Measurements from ENCODE around the gene ACKR2. TPM values are rescaled to one million over a fixed set of nuclear protein-coding genes. Genes with fewer than 3 reads are reported as not detected.

The ACKR2 gene
- polyA plus RNA-seq, 1 donor from 2014 or later, result not detected

DNA sequence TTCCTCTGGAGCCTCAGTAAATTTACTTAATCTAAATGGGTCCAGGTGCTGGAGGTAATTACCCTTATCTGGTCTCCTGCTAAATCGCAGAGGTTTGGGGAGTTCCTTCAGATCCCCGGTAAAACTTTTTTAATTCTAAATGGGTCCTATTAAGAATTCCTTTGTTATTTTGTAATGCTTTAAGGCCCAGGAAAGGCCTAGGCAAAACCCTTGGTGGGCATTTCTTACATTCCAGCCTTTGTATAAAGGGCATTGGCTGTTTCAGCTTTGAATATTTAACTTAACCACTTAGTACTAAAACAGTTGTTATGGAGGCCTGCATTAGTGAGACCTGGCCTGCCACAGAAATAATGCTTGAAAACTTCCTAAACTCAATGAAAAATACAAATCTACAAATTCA lies 81.8 kb downstream of the ACKR2 start:
- H3K36me3 ChIP-seq (ENCODE audit: insufficient read depth, low read length), result no peaks in the 10 kb centered on the region
- no peaks in the 10 kb centered on the region for H3K79me2 ChIP-seq (replicated peaks; ENCODE audit: insufficient read depth, low read length)
- no peaks in the 10 kb centered on the region for H3K27me3 ChIP-seq (ENCODE audit: insufficient read depth, low read depth, low read length)
- H3K27ac ChIP-seq (ENCODE audit: low read length), result no peak overlapping the region
- no peaks in the 10 kb centered on the region for H3K9me2 ChIP-seq (ENCODE audit: insufficient read depth, low read length)
- no peaks in the 10 kb centered on the region for H3F3A ChIP-seq (ENCODE audit: insufficient read depth, low read length, poor library complexity, severe bottlenecking)
- H2AFZ ChIP-seq (ENCODE audit: low read depth, low read length), result no peak overlapping the region
- no peaks in the 10 kb centered on the region for H3K9me3 ChIP-seq (ENCODE audit: low read length)
- TF ChIP-seq SMC3 (conservative IDR thresholded peaks at IDR 0.05; ENCODE audit: poor library complexity) (no peak), POLR2AphosphoS5 (IDR thresholded peaks at IDR 0.05) (no peak), MXI1 (conservative IDR thresholded peaks at IDR 0.05; ENCODE audit: poor library complexity, severe bottlenecking) (no peak), RAD21 (conservative IDR thresholded peaks at IDR 0.05) (no peak), TAF1 (IDR thresholded peaks at IDR 0.05; ENCODE audit: low read depth) (no peak), EP300 (conservative IDR thresholded peaks at IDR 0.05; ENCODE audit: poor library complexity, severe bottlenecking) (no peak), EZH2 (IDR thresholded peaks at IDR 0.05; ENCODE audit: borderline replicate concordance, insufficient read depth, low read length, poor library complexity, severe bottlenecking) (no peak)
- TF ChIP-seq, protein P1, sequence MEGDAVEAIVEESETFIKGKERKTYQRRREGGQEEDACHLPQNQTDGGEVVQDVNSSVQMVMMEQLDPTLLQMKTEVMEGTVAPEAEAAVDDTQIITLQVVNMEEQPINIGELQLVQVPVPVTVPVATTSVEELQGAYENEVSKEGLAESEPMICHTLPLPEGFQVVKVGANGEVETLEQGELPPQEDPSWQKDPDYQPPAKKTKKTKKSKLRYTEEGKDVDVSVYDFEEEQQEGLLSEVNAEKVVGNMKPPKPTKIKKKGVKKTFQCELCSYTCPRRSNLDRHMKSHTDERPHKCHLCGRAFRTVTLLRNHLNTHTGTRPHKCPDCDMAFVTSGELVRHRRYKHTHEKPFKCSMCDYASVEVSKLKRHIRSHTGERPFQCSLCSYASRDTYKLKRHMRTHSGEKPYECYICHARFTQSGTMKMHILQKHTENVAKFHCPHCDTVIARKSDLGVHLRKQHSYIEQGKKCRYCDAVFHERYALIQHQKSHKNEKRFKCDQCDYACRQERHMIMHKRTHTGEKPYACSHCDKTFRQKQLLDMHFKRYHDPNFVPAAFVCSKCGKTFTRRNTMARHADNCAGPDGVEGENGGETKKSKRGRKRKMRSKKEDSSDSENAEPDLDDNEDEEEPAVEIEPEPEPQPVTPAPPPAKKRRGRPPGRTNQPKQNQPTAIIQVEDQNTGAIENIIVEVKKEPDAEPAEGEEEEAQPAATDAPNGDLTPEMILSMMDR (IDR thresholded peaks at IDR 0.05; ENCODE audit: poor library complexity, severe bottlenecking), result no peak
- TF ChIP-seq, protein P2, sequence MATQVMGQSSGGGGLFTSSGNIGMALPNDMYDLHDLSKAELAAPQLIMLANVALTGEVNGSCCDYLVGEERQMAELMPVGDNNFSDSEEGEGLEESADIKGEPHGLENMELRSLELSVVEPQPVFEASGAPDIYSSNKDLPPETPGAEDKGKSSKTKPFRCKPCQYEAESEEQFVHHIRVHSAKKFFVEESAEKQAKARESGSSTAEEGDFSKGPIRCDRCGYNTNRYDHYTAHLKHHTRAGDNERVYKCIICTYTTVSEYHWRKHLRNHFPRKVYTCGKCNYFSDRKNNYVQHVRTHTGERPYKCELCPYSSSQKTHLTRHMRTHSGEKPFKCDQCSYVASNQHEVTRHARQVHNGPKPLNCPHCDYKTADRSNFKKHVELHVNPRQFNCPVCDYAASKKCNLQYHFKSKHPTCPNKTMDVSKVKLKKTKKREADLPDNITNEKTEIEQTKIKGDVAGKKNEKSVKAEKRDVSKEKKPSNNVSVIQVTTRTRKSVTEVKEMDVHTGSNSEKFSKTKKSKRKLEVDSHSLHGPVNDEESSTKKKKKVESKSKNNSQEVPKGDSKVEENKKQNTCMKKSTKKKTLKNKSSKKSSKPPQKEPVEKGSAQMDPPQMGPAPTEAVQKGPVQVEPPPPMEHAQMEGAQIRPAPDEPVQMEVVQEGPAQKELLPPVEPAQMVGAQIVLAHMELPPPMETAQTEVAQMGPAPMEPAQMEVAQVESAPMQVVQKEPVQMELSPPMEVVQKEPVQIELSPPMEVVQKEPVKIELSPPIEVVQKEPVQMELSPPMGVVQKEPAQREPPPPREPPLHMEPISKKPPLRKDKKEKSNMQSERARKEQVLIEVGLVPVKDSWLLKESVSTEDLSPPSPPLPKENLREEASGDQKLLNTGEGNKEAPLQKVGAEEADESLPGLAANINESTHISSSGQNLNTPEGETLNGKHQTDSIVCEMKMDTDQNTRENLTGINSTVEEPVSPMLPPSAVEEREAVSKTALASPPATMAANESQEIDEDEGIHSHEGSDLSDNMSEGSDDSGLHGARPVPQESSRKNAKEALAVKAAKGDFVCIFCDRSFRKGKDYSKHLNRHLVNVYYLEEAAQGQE (IDR thresholded peaks at IDR 0.05; ENCODE audit: borderline replicate concordance), result no peak
- no peak overlapping the region for H3K4me3 ChIP-seq (ENCODE audit: low read length)
- no peaks in the 10 kb centered on the region for H4K20me1 ChIP-seq (ENCODE audit: insufficient read depth)
- no peak overlapping the region for H3K9ac ChIP-seq (ENCODE audit: low read length)
- H3K4me2 ChIP-seq (ENCODE audit: low read length), result no peak overlapping the region

DNA sequence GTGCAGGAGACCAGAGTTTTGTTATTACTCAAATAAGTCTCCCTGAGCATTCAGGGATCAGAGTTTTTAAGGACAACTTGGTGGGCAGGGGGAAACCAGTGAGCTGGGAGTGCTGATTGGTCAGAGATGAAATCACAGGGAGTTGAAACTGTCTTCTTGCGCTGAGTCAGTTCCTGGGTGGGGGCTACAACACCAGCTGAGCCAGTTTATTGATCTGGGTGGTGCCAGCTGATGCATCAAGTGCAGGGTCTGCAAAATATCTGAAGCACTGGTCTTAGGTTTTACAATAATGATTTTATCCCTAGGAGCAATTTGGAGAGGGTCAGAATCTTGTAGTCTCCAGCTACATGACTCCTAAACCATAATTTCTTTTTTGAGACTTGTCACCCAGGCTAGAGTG lies 82.9 kb downstream of the ACKR2 start:
- H3K27me3 ChIP-seq (ENCODE audit: insufficient read depth, low read depth, low read length), result no peaks in the 10 kb centered on the region
- H3K36me3 ChIP-seq (ENCODE audit: insufficient read depth, low read length), result no peaks in the 10 kb centered on the region
- no peaks in the 10 kb centered on the region for H3K79me2 ChIP-seq (replicated peaks; ENCODE audit: insufficient read depth, low read length)
- H2AFZ ChIP-seq (ENCODE audit: low read depth, low read length), result no peak overlapping the region
- H3K4me3 ChIP-seq (ENCODE audit: low read length), result no peak overlapping the region
- H3K27ac ChIP-seq (ENCODE audit: low read length), result no peak overlapping the region
- no peaks in the 10 kb centered on the region for H3F3A ChIP-seq (ENCODE audit: insufficient read depth, low read length, poor library complexity, severe bottlenecking)
- H3K9ac ChIP-seq (ENCODE audit: low read length), result no peak overlapping the region
- H4K20me1 ChIP-seq (ENCODE audit: insufficient read depth), result no peaks in the 10 kb centered on the region
- no peak overlapping the region for H3K4me2 ChIP-seq (ENCODE audit: low read length)
- no peaks in the 10 kb centered on the region for H3K9me3 ChIP-seq (ENCODE audit: low read length)
- TF ChIP-seq, protein P1 (IDR thresholded peaks at IDR 0.05; ENCODE audit: poor library complexity, severe bottlenecking), result no peak
- no peak for TF ChIP-seq TAF1 (IDR thresholded peaks at IDR 0.05; ENCODE audit: low read depth)
- TF ChIP-seq POLR2AphosphoS5 (IDR thresholded peaks at IDR 0.05), result no peak
- no peak for TF ChIP-seq RAD21 (conservative IDR thresholded peaks at IDR 0.05)
- TF ChIP-seq MXI1 (conservative IDR thresholded peaks at IDR 0.05; ENCODE audit: poor library complexity, severe bottlenecking), result no peak
- TF ChIP-seq, protein P2 (IDR thresholded peaks at IDR 0.05; ENCODE audit: borderline replicate concordance), result no peak
- no peak for TF ChIP-seq SMC3 (conservative IDR thresholded peaks at IDR 0.05; ENCODE audit: poor library complexity)
- TF ChIP-seq EP300 (conservative IDR thresholded peaks at IDR 0.05; ENCODE audit: poor library complexity, severe bottlenecking), result no peak
- no peak for TF ChIP-seq EZH2 (IDR thresholded peaks at IDR 0.05; ENCODE audit: borderline replicate concordance, insufficient read depth, low read length, poor library complexity, severe bottlenecking)
- no peaks in the 10 kb centered on the region for H3K9me2 ChIP-seq (ENCODE audit: insufficient read depth, low read length)

All from neural cell (in vitro differentiated cells).